CD4-positive, CD25-positive, alpha-beta regulatory T cell (primary cell): ENCODE measurements around the gene KRTAP19-8. TPM values are rescaled to one million over a fixed set of nuclear protein-coding genes. Genes with fewer than 3 reads are reported as not detected.

Source experiments
- ATAC-seq, 2 donors: fragments of 150-1000 bp; cut with Tn5 transposase; one replicate each; pipeline ENCODE4 v1.10.0; 2021; ENCODE audit warnings: low read depth in 2 of 2, moderate number of reproducible peaks in 2 of 2, moderate library complexity in 1 of 2
- DNase-seq, 3 donors: peaks; one replicate each; pipeline versions ENCODE4 v3.0.0 to v3.0.0-alpha.2; 2012 to 2022; ENCODE audit warnings: mixed read lengths in 1 of 3
- H3K27ac ChIP-seq: one replicate; pipeline ENCODE4 v1.7.0; 2013; ENCODE audit warnings: mild to moderate bottlenecking, low read length; ENCODE audit not compliant: insufficient read depth, poor library complexity, severe bottlenecking
- H3K27me3 ChIP-seq: one replicate; pipeline ENCODE4 v1.7.0; 2013; ENCODE audit warnings: low read length; ENCODE audit not compliant: control insufficient read depth, insufficient read depth
- H3K36me3 ChIP-seq: one replicate; pipeline ENCODE4 v1.7.0; 2013; ENCODE audit warnings: mild to moderate bottlenecking, low read length, moderate library complexity; ENCODE audit not compliant: control insufficient read depth, insufficient read depth
- H3K4me1 ChIP-seq: 2 replicates; pipeline ENCODE4 v1.7.0; 2013; ENCODE audit warnings: mild to moderate bottlenecking, low read length; ENCODE audit not compliant: insufficient read depth, control insufficient read depth, poor library complexity, severe bottlenecking
- H3K4me3 ChIP-seq: one replicate; pipeline ENCODE4 v1.7.0; 2013; ENCODE audit warnings: low read depth, mild to moderate bottlenecking, low read length, moderate library complexity
- H3K9me3 ChIP-seq, 2 experiments: 1 replicate in 1 of 2; 2 replicates in 1 of 2; pipeline ENCODE4 v1.7.0; 2013; ENCODE audit warnings: low read length in 2 of 2, mild to moderate bottlenecking in 1 of 2, moderate library complexity in 1 of 2; ENCODE audit not compliant: control insufficient read depth in 2 of 2
- H3K27ac Mint-ChIP-seq, 3 donors: one replicate each; pipeline ENCODE4 v1.8.0; 2020 to 2022; ENCODE audit warnings: mild to moderate bottlenecking in 3 of 3, mixed read lengths in 3 of 3, moderate library complexity in 2 of 3
- H3K27me3 Mint-ChIP-seq: one replicate; pipeline ENCODE4 v1.8.0; 2022; ENCODE audit warnings: mild to moderate bottlenecking, mixed read lengths
- H3K36me3 Mint-ChIP-seq: one replicate; pipeline ENCODE4 v1.8.0; 2020; ENCODE audit warnings: mixed read lengths
- H3K4me1 Mint-ChIP-seq, 4 donors: one replicate each; pipeline ENCODE4 v1.8.0; 2020 to 2022; ENCODE audit warnings: mixed read lengths in 4 of 4, mild to moderate bottlenecking in 1 of 4
- H3K4me3 Mint-ChIP-seq, 4 donors: one replicate each; pipeline ENCODE4 v1.8.0; 2020 to 2022; ENCODE audit warnings: mild to moderate bottlenecking in 4 of 4, mixed read lengths in 4 of 4, moderate library complexity in 3 of 4
- H3K9me3 Mint-ChIP-seq, 7 donors: one replicate each; pipeline ENCODE4 v1.8.0; 2020 to 2022; ENCODE audit warnings: mixed read lengths in 7 of 7, mild to moderate bottlenecking in 3 of 7, moderate library complexity in 2 of 7
- polyA plus RNA-seq, 4 donors: library from polyadenylated mRNA; unstranded; fragments of 300-500 nt; fragmentation: Illumina TruSeq; gene quantifications; one replicate each; pipeline ENCODE4 v1.2.3, GENCODE V29; 2021
- total RNA-seq: library from RNA; stranded (reverse); gene quantifications from one replicate; pipeline ENCODE4 v1.2.3, GENCODE V29; 2022

The KRTAP19-8 gene
- total and polyA plus RNA-seq, 5 donors from 2014 or later = not detected

- Histone ChIP-seq H3K4me3 (no peak overlapping the region), H3K36me3 (no peaks in the 10 kb centered on the region), H3K9me3 (no peaks in the 10 kb centered on the region), H3K27ac (no peak overlapping the region), H3K27me3 (peaks cover 4% of the 10 kb centered on the region), H3K4me1 (no peaks in the 10 kb centered on the region)
- H3K9me3 Mint-ChIP-seq = peaks cover 0 to 1% (median 0%) of the 10 kb centered on the region in 7 donors
- no peaks in the 10 kb centered on the region for H3K36me3 Mint-ChIP-seq
- DNase-seq (no peak), ATAC-seq (no peak)
- no peaks in the 10 kb centered on the region for H3K4me1 Mint-ChIP-seq
- H3K27me3 Mint-ChIP-seq = peaks cover 33% of the 10 kb centered on the region
- H3K4me3 Mint-ChIP-seq = no peak overlapping the region
- no peak overlapping the region for H3K27ac Mint-ChIP-seq
Measured at GRCh38 chr21:31034378-31034777, 3.9 kb downstream of the KRTAP19-8 start.

GRCh38 chr21:31030367-31031106 lies 7.7 kb downstream of the KRTAP19-8 start:
- no peak overlapping the region for H3K4me3 Mint-ChIP-seq
- no peaks in the 10 kb centered on the region for H3K36me3 ChIP-seq
- no peak overlapping the region for H3K27ac Mint-ChIP-seq
- no peaks in the 10 kb centered on the region for H3K4me1 Mint-ChIP-seq
- peaks cover 27% of the 10 kb centered on the region for H3K27me3 Mint-ChIP-seq
- H3K27ac ChIP-seq = no peak overlapping the region
- H3K9me3 ChIP-seq = no peaks in the 10 kb centered on the region
- no peak for DNase-seq
- no peaks in the 10 kb centered on the region for H3K4me1 ChIP-seq
- H3K4me3 ChIP-seq = no peak overlapping the region
- peaks cover 5% of the 10 kb centered on the region for H3K27me3 ChIP-seq
- peaks cover 0 to 1% (median 0%) of the 10 kb centered on the region in 7 donors for H3K9me3 Mint-ChIP-seq
- no peak for ATAC-seq
- no peaks in the 10 kb centered on the region for H3K36me3 Mint-ChIP-seq

GRCh38 chr21:31023680-31024079 lies 14.6 kb downstream of the KRTAP19-8 start:
- no peaks in the 10 kb centered on the region for H3K4me1 Mint-ChIP-seq
- no peaks in the 10 kb centered on the region for H3K36me3 Mint-ChIP-seq
- Histone ChIP-seq H3K36me3 (no peaks in the 10 kb centered on the region), H3K27ac (no peak overlapping the region), H3K9me3 (no peaks in the 10 kb centered on the region), H3K4me3 (no peak overlapping the region), H3K4me1 (no peaks in the 10 kb centered on the region), H3K27me3 (peaks cover 10% of the 10 kb centered on the region)
- peaks cover 0 to 3% (median 0%) of the 10 kb centered on the region in 7 donors for H3K9me3 Mint-ChIP-seq
- no peak overlapping the region for H3K27ac Mint-ChIP-seq
- H3K4me3 Mint-ChIP-seq = no peak overlapping the region
- ATAC-seq = no peak
- H3K27me3 Mint-ChIP-seq = peaks cover 30% of the 10 kb centered on the region
- no peak for DNase-seq

DNA sequence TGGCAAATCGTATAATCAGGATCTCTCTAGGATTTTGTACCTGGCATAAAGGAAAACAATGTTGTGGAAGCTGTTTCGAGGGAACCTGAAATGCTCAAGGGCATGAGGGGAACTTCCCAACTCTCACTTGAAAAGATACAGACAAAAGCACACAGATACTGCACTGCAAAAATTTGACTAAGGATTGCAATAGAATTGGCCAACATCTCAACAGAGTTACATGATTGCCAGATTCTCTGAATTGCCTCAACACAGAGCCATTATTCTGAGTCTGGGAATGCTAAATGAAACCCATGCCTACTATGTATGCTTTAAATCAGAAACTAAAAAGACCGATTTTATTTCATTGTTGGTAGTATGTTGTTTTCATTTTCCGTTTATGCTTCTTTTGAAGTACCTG lies 16.0 kb downstream of the KRTAP19-8 start:
- Histone ChIP-seq H3K4me3 (no peak overlapping the region), H3K4me1 (no peaks in the 10 kb centered on the region), H3K36me3 (no peaks in the 10 kb centered on the region), H3K9me3 (no peaks in the 10 kb centered on the region), H3K27ac (no peak overlapping the region), H3K27me3 (peaks cover 8% of the 10 kb centered on the region)
- Mint-ChIP-seq H3K4me1 (no peaks in the 10 kb centered on the region), H3K9me3 (peaks cover 0 to 3% (median 0%) of the 10 kb centered on the region in 7 donors), H3K27me3 (peaks cover 24% of the 10 kb centered on the region), H3K36me3 (no peaks in the 10 kb centered on the region), H3K4me3 (no peak overlapping the region), H3K27ac (no peak overlapping the region)
- no peak for DNase-seq
- ATAC-seq = no peak

DNA sequence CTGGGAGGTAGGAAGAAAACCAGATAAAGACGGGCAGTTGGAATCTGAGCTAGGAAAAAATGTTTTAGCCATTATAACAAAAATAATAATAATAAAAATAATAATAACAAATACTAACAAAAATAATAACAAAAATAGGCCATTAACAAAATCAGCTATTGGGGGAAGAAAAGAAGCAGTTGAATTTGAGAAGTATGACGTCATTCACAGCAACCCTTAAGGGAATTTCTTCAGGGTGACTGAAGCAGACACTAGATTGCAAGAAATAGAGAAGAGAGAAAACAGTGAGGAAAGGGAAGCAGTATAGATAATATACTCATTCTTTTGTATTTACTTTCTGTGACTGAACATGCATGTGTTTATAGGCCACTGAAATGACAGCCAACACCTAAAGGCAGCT lies 20.0 kb downstream of the KRTAP19-8 start:
- H3K36me3 ChIP-seq = no peaks in the 10 kb centered on the region
- DNase-seq (no peak), ATAC-seq (no peak)
- H3K4me3 ChIP-seq = no peak overlapping the region
- H3K9me3 Mint-ChIP-seq = peaks cover 0 to 2% (median 0%) of the 10 kb centered on the region in 7 donors
- H3K36me3 Mint-ChIP-seq = no peaks in the 10 kb centered on the region
- peaks cover 25% of the 10 kb centered on the region for H3K27me3 Mint-ChIP-seq
- no peaks in the 10 kb centered on the region for H3K27me3 ChIP-seq
- no peak overlapping the region for H3K27ac Mint-ChIP-seq
- no peaks in the 10 kb centered on the region for H3K9me3 ChIP-seq
- H3K4me1 Mint-ChIP-seq = peaks cover 0 to 1% (median under 1%) of the 10 kb centered on the region in 4 donors
- no peak overlapping the region for H3K4me3 Mint-ChIP-seq
- H3K4me1 ChIP-seq = no peaks in the 10 kb centered on the region
- H3K27ac ChIP-seq = no peak overlapping the region

DNA sequence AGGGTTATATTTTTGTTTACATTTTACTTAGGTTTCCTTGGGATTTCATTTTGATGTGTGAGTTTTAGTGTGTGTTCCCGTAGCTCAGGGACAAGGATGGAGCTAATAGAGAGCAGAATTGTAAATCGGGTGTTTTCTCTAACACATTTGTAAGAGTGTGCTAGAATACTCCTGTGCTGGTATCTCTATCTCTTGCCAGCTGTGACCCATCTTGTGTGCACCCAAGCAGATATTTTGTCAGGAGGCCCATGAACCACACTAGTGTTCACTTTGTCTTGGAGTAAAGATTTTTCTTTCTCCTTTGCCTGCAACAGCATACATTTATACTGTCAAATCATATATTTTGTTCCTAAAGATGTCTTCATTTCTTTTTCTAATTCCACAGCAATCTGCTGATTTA lies 23.4 kb downstream of the KRTAP19-8 start:
- Mint-ChIP-seq H3K36me3 (no peaks in the 10 kb centered on the region), H3K9me3 (peaks cover 0 to 1% (median 0%) of the 10 kb centered on the region in 7 donors), H3K4me3 (no peak overlapping the region), H3K27me3 (peaks cover 23% of the 10 kb centered on the region), H3K27ac (no peak overlapping the region), H3K4me1 (peaks cover 6 to 15% (median 10%) of the 10 kb centered on the region in 4 donors)
- H3K9me3 ChIP-seq = no peaks in the 10 kb centered on the region
- ATAC-seq (no peak), DNase-seq (no peak)
- H3K4me3 ChIP-seq = no peak overlapping the region
- no peak overlapping the region for H3K27ac ChIP-seq
- H3K36me3 ChIP-seq = no peaks in the 10 kb centered on the region
- no peaks in the 10 kb centered on the region for H3K4me1 ChIP-seq
- H3K27me3 ChIP-seq = no peaks in the 10 kb centered on the region

GRCh38 chr21:31012133-31013089 lies 25.9 kb downstream of the KRTAP19-8 start:
- H3K9me3 Mint-ChIP-seq = peaks cover 0 to 1% (median 0%) of the 10 kb centered on the region in 7 donors
- H3K27me3 Mint-ChIP-seq = peaks cover 19% of the 10 kb centered on the region
- peaks cover 6 to 16% (median 11%) of the 10 kb centered on the region in 4 donors for H3K4me1 Mint-ChIP-seq
- H3K36me3 Mint-ChIP-seq = no peaks in the 10 kb centered on the region
- ATAC-seq (no peak), DNase-seq (peak in 1 of 3 donors; percentile 1)
- no peaks in the 10 kb centered on the region for H3K4me1 ChIP-seq
- H3K27me3 ChIP-seq = peaks cover 3% of the 10 kb centered on the region
- no peak overlapping the region for H3K27ac ChIP-seq
- peak overlapping the region; percentile 0 for H3K4me3 ChIP-seq
- peak overlapping the region; percentile 17 to 44 (median 26) for H3K4me3 Mint-ChIP-seq
- no peaks in the 10 kb centered on the region for H3K36me3 ChIP-seq
- H3K9me3 ChIP-seq = no peaks in the 10 kb centered on the region
- H3K27ac Mint-ChIP-seq = peak overlapping the region; percentile 6 to 15 (median 13)
